Measurements from ENCODE around the gene LRRC25.

DNA sequence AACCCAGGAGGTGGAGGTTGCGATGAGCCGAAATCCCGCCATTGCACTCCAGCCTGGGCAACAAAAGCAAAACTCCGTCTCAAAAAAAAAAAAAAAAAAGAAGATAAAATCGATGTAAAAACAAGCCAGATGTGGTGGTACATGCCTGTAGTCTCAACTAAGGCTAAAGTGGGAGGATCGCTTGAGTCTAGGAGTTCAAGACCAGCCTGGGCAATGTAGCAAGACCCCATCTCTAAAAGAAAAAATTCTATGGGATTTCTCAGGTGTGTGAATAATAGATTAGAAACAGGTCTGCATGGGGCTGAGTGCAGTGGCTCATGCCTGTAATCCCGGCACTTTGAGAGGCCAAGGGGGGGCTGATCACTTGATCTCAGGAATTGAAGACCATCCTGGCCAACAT, 45.9 kb downstream of the LRRC25 start:
- TF ChIP-seq, protein P1, sequence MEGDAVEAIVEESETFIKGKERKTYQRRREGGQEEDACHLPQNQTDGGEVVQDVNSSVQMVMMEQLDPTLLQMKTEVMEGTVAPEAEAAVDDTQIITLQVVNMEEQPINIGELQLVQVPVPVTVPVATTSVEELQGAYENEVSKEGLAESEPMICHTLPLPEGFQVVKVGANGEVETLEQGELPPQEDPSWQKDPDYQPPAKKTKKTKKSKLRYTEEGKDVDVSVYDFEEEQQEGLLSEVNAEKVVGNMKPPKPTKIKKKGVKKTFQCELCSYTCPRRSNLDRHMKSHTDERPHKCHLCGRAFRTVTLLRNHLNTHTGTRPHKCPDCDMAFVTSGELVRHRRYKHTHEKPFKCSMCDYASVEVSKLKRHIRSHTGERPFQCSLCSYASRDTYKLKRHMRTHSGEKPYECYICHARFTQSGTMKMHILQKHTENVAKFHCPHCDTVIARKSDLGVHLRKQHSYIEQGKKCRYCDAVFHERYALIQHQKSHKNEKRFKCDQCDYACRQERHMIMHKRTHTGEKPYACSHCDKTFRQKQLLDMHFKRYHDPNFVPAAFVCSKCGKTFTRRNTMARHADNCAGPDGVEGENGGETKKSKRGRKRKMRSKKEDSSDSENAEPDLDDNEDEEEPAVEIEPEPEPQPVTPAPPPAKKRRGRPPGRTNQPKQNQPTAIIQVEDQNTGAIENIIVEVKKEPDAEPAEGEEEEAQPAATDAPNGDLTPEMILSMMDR (IDR thresholded peaks at IDR 0.05) = no peak
- no peak for TF ChIP-seq POLR2A (IDR thresholded peaks at IDR 0.05)
